Myometrial cell (primary cell): ENCODE results near the gene OCRL. TPM values are rescaled to one million over a fixed set of nuclear protein-coding genes. Genes with fewer than 3 reads are reported as not detected.

Experiments used
- total RNA-seq: library from RNA; depleted of rRNA; stranded (reverse); fragments of >200 nt; gene quantifications from 2 replicates; pipeline ENCODE4 v1.2.3, GENCODE V29; 2015

OCRL gene
- 12.6 and 13.3 TPM in 2 replicates for total RNA-seq

DNA sequence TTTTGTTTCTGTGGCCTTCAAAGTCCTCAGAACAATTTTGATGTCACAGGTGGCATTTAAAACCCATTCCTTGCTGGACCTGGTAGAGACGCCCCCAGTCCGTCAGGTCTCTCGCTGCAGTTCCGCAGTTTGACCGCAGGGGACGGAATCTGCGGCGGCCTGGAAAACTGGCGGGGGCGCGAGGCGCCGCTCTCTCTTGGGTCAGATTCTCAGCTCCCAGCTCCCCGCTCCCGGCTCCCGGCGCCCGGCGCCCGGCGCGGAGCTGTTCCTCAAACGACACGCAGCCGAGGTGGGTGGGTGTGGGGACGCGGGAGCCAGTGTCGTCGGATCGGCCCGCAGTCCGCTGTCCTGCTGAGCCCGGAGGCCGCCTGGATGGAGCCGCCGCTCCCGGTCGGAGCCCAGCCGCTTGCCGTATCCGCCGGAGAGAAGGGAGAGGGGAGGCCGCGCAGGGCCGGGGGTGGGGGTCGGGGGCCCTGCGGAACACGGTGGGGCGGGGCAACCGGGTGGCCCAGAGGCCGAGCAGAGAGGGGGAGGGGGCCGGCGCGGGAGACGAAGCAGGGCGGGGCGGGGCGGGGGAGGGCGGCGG is at the start of gene OCRL:
Gene OCRL, plus strand, starts transcription at position 192 of the 586 bp plus-strand sequence. Its CDS starts 181 bp downstream, at position 373.

DNA sequence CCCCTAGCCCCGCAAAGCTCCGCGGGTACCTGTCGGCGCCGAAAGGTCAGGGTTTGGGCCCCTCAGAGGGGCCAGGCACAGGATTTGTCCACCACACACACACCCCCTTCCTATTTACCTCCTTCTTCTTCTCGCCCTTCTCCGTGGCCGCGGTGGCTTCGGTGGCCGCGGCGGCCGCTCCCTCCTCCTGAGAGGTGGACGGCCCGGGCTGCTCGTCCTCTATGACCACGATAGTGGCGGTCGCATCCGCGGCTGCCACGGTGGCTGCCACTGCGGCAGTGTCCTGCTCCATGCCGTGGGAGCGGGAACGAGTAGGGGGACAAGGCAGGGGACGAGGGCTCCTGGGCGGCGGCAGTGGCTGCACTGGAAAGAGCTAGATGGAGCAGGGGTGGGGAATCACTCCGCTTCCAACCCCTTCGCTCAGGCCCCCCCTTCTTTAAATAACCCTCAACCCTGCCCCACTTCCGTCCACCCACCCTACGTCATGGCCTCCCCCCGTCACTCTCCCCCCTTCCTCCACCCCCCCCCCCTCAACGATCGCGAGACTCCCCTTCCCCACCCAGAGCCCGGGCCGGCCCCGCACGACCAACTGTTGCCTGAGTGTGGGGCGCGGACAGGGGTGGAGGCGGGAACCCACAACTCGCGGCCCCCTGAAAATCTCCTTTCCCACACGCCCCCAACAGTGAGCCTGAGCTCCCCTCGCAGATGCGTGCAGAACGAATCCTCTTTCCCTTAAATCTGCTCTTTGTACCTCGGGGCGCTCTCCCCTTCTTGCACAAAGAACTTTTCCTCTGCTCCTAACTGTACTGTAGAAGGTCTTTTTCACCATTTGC is 16.8 kb upstream of the OCRL start, which contains the start of gene SMARCA1:
Gene SMARCA1, minus strand, starts transcription at position 412 of the 833 bp plus-strand sequence. Its CDS starts 120 bp downstream, at position 292.

Other genes starting within 250 kb of the OCRL start
- gene SMARCA1, start 16.8 kb upstream of the OCRL start, total RNA-seq = 25.9 and 37.4 TPM in 2 replicates
- gene APLN, start 114.7 kb downstream of the OCRL start, total RNA-seq = not detected in 2 replicates
- 1.7 TPM in 1 of 2 replicates, not detected in the other for gene XPNPEP2, start 198.7 kb downstream of the OCRL start, total RNA-seq
- not detected in 2 replicates for gene SASH3, start 239.7 kb downstream of the OCRL start, total RNA-seq